Mucosa of rectum (tissue), 2 donors: ENCODE results near the gene ZNF438.
"Not testable (repeated sequence)": the region's sequence is repeated elsewhere in the genome, so short reads cannot be mapped to it uniquely, and the experiment has no call there.

Experiments used
- H3K27ac ChIP-seq, 2 donors: one replicate each; pipeline ENCODE4 v1.7.0; 2013; ENCODE audit warnings: inconsistent platforms in 2 of 2, low read depth in 2 of 2, low read length in 2 of 2
- H3K27me3 ChIP-seq, 2 donors: one replicate each; pipeline ENCODE4 v1.7.0; 2013; ENCODE audit warnings: low read length in 2 of 2; ENCODE audit not compliant: control insufficient read depth in 2 of 2, insufficient read depth in 2 of 2
- H3K36me3 ChIP-seq, 2 donors: one replicate each; pipeline ENCODE4 v1.7.0; 2013; ENCODE audit warnings: low read length in 2 of 2; ENCODE audit not compliant: control insufficient read depth in 2 of 2, insufficient read depth in 2 of 2
- H3K4me1 ChIP-seq, 2 donors: one replicate each; pipeline ENCODE4 v1.7.0; 2013; ENCODE audit warnings: low read length in 2 of 2, mild to moderate bottlenecking in 1 of 2; ENCODE audit not compliant: control insufficient read depth in 2 of 2, insufficient read depth in 2 of 2
- H3K4me3 ChIP-seq, 2 donors: one replicate each; pipeline ENCODE4 v1.7.0; 2013; ENCODE audit warnings: low read length in 2 of 2
- H3K9ac ChIP-seq, 2 donors: one replicate each; pipeline ENCODE4 v1.7.0; 2013; ENCODE audit warnings: low read length in 2 of 2, low read depth in 1 of 2, mild to moderate bottlenecking in 1 of 2
- H3K9me3 ChIP-seq, 2 donors: one replicate each; pipeline ENCODE4 v1.7.0; 2013; ENCODE audit warnings: low read length in 2 of 2; ENCODE audit not compliant: control insufficient read depth in 2 of 2
- donor health status: healthy.
- donor health status: Normal muscosa, but diverticular disease.

ZNF438 gene

DNA sequence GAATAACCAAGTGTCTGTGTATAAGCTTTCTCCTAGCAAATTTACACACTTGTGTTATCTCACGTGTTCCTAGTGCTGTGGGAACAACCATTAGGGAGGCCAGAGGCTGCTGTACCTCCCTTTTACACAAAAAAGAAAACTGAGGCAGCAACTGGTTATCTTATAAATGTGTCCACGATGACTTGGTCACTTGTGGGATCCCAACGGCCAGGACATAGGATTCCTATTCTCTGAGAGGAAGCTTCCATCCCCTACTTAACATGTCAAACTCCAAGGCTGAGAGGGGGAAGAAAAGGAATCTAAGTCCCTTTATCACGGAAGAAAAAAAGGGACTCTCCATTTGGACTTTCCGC is 484 bp downstream of the ZNF438 start:
- Histone ChIP-seq H3K9ac (peak overlapping the region; percentile 96 to 100), H3K4me3 (peak overlapping the region; percentile 87 to 93), H3K27me3 (no peaks in the 10 kb centered on the region), H3K36me3 (no peaks in the 10 kb centered on the region), H3K4me1 (peaks cover 4 to 7% of the 10 kb centered on the region in 2 donors), H3K27ac (peak overlapping the region; percentile 99 to 100), H3K9me3 (no peaks in the 10 kb centered on the region)

DNA sequence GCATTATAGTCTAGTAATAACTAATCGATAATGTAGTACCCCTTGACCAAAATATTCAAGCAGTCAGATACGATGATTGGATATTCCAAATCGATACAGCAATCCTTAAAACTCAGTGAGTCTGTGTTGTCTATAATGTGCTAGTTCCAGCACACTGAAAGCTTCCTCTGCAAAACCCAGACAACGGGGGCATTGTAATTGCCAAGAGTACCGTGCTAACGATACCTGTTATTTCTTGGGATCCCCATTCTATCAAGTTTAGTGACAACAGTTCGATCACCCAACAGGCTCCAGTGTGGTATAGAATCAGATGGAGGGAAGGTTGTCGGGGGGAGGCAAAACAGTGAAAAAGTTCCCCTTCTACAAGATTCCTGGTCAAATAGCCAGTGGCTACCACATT is 865 bp downstream of the ZNF438 start:
- Histone ChIP-seq H3K9ac (peak overlapping the region in 1 of 2 donors; percentile 96), H3K4me3 (peak overlapping the region; percentile 87 to 93), H3K27ac (peak overlapping the region; percentile 99 to 100), H3K4me1 (peaks cover 4 to 7% of the 10 kb centered on the region in 2 donors), H3K27me3 (no peaks in the 10 kb centered on the region), H3K36me3 (no peaks in the 10 kb centered on the region), H3K9me3 (no peaks in the 10 kb centered on the region)

DNA sequence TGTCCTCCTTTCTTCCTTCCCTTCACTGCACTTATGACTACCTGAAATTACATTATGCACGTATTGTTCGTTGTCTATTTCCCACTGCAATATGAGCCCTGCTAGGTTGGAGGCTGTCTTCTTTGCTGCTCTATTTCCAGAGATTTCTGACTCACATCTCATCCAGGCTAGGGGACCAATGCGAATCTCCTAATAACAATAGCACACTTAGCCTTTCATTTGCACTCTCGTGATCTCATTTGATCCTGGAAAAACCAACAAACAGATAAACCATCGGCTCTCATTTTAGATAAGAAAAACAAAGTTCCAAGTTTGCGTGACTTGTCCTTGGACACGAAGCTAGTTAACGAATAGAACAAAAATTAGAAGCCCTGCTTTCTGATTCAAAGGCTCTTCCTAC is 1.4 kb downstream of the ZNF438 start:
- Histone ChIP-seq H3K27ac (no peak overlapping the region), H3K9me3 (no peaks in the 10 kb centered on the region), H3K4me3 (no peak overlapping the region), H3K4me1 (peaks cover 4 to 7% of the 10 kb centered on the region in 2 donors), H3K9ac (no peak overlapping the region), H3K27me3 (no peaks in the 10 kb centered on the region), H3K36me3 (no peaks in the 10 kb centered on the region)

DNA sequence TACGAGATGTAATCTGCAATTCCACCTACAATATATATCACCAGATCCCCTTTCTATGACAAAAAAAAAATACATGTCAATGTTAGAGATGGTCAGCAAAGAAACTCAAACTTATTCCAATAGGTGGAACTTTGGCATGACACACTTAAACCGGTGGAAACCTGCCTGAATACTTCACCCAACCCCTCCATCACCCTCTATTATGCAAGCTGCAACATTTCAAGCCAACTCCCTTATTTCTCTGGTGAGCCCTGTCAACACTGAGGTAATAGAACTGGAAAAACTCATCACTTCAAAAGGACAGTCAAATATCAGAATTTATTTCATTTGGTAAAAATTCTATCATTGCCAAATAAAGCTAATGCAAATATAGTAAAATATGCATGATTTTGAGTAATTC is 3.6 kb downstream of the ZNF438 start:
- Histone ChIP-seq H3K9ac (no peak overlapping the region), H3K27me3 (no peaks in the 10 kb centered on the region), H3K4me3 (no peak overlapping the region), H3K27ac (no peak overlapping the region), H3K9me3 (no peaks in the 10 kb centered on the region), H3K36me3 (no peaks in the 10 kb centered on the region), H3K4me1 (peaks cover 4 to 7% of the 10 kb centered on the region in 2 donors)

DNA sequence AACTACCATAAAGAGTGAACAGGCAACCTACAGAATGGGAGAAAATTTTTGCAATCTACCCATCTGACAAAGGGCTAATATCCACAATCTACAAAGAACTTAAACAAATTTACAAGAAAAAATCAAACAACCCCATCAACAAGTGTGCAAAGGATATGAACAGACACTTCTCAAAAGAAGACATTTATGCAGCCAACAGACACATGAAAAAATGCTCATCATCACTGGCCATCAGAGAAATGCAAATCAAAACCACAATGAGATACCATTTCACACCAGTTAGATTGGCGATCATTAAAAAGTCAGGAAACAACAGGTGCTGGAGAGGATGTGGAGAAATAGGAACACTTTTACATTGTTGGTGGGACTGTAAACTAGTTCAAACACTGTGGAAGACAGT is 5.4 kb downstream of the ZNF438 start:
- not testable (repeated sequence) for H3K36me3 ChIP-seq, H3K9ac ChIP-seq

DNA sequence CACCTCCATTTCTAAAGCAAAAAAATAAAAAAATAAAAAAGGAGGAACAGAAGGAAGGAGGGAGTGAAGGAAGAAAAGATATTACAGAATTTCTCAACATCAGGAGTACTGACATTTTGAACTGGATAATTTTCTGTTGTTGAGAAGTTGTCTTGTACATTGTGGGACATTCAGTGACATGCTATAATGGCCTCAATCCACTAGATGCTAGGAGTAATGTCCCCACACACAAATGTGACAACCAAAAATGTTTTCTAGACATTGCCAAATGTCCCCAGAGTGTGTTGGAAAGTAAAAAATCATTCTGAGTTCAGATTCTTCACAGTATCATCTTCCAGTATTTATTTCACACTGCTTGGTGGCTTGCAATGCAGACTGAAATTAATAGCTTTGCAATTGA is 6.5 kb downstream of the ZNF438 start:
- no peak overlapping the region for H3K9ac ChIP-seq
- no peak overlapping the region for H3K4me3 ChIP-seq
- no peaks in the 10 kb centered on the region for H3K9me3 ChIP-seq
- no peak overlapping the region for H3K27ac ChIP-seq
- no peaks in the 10 kb centered on the region for H3K4me1 ChIP-seq
- no peaks in the 10 kb centered on the region for H3K36me3 ChIP-seq
- no peaks in the 10 kb centered on the region for H3K27me3 ChIP-seq

More for the DNA sequence above, 5.4 kb downstream of the ZNF438 start:
- not testable (repeated sequence) for H3K27ac ChIP-seq, H3K4me3 ChIP-seq, H3K9me3 ChIP-seq, H3K4me1 ChIP-seq, H3K27me3 ChIP-seq

DNA sequence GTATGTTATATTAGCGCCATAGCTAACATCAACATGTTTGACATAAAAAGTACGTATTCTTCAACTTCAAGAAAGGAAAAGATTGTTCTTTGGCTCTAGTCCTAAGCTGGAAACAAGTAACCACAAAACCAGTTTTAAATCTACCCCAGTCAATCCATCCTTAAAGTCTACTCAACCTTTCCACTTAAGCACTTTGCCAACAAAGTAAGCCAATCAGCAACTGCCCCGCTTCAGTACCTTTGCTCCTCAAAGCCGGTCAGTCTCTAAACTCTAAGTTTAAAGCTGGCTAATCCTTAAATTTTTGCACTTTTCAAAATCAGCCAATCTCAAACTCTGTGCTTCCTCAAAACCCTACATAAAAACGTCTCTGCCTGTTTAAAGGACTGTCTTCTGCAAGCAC is 8.1 kb downstream of the ZNF438 start:
- no peak overlapping the region for H3K27ac ChIP-seq
- H3K9me3 ChIP-seq, result no peaks in the 10 kb centered on the region
- H3K36me3 ChIP-seq, result no peaks in the 10 kb centered on the region
- no peak overlapping the region for H3K4me3 ChIP-seq
- H3K27me3 ChIP-seq, result no peaks in the 10 kb centered on the region
- H3K9ac ChIP-seq, result no peak overlapping the region
- no peaks in the 10 kb centered on the region for H3K4me1 ChIP-seq

- Histone ChIP-seq H3K4me3 (no peak overlapping the region), H3K27ac (no peak overlapping the region), H3K36me3 (no peaks in the 10 kb centered on the region), H3K9ac (no peak overlapping the region), H3K9me3 (no peaks in the 10 kb centered on the region), H3K4me1 (no peaks in the 10 kb centered on the region), H3K27me3 (no peaks in the 10 kb centered on the region)
These were observed 11.5 kb downstream of the ZNF438 start for GRCh38 chr10:31020209-31020608.

GRCh38 chr10:31018962-31019361 is 12.7 kb downstream of the ZNF438 start:
- no peak overlapping the region for H3K9ac ChIP-seq
- no peaks in the 10 kb centered on the region for H3K9me3 ChIP-seq
- H3K4me3 ChIP-seq, result no peak overlapping the region
- H3K4me1 ChIP-seq, result no peaks in the 10 kb centered on the region
- H3K27me3 ChIP-seq, result no peaks in the 10 kb centered on the region
- H3K27ac ChIP-seq, result no peak overlapping the region
- no peaks in the 10 kb centered on the region for H3K36me3 ChIP-seq

GRCh38 chr10:31018356-31018750 is 13.3 kb downstream of the ZNF438 start:
- no peaks in the 10 kb centered on the region for H3K4me1 ChIP-seq
- no peak overlapping the region for H3K27ac ChIP-seq

More at GRCh38 chr10:31018356-31018750, 13.3 kb downstream of the ZNF438 start:
- Histone ChIP-seq H3K27me3 (no peaks in the 10 kb centered on the region), H3K9ac (no peak overlapping the region), H3K4me3 (no peak overlapping the region), H3K36me3 (no peaks in the 10 kb centered on the region), H3K9me3 (no peaks in the 10 kb centered on the region)
